ENCODE data around the gene FARP1.

Gene FARP1

DNA sequence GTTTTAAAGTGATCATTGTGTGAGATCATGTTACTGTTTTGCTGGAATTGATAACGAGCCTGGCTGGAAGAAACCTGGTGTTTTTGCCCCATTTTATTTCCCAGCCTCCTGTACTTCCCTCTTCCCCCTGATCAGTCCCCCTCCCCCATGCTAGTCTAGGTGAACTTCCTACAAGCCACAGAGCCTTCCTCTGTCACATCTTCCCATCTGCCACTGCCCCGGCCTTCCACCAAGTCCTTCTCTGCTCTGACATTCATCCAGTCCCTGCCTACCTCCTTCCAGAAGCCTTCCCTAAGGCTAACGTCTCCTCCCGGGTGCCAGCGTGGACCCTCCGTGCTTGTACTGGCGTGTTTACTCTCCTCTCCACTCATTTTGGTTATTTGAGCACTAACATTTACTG is 14.3 kb downstream of the FARP1 start:
- H3K4me3 ChIP-seq (ENCODE audit: low read depth in 1 of 2, low read length in 1 of 2), result no peak overlapping the region
- no peak overlapping the region for H3K27ac ChIP-seq
- H3K27me3 ChIP-seq, result peaks cover 18% of the 10 kb centered on the region
- no peaks in the 10 kb centered on the region for H3K4me1 ChIP-seq (ENCODE audit: control insufficient read depth in 1 of 2, insufficient read depth in 1 of 2, low read depth in 1 of 2, low read length in 1 of 2)
- no peaks in the 10 kb centered on the region for H3K9me3 ChIP-seq
- TF ChIP-seq, protein P1, sequence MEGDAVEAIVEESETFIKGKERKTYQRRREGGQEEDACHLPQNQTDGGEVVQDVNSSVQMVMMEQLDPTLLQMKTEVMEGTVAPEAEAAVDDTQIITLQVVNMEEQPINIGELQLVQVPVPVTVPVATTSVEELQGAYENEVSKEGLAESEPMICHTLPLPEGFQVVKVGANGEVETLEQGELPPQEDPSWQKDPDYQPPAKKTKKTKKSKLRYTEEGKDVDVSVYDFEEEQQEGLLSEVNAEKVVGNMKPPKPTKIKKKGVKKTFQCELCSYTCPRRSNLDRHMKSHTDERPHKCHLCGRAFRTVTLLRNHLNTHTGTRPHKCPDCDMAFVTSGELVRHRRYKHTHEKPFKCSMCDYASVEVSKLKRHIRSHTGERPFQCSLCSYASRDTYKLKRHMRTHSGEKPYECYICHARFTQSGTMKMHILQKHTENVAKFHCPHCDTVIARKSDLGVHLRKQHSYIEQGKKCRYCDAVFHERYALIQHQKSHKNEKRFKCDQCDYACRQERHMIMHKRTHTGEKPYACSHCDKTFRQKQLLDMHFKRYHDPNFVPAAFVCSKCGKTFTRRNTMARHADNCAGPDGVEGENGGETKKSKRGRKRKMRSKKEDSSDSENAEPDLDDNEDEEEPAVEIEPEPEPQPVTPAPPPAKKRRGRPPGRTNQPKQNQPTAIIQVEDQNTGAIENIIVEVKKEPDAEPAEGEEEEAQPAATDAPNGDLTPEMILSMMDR (IDR thresholded peaks at IDR 0.05), result no peak
- no peaks in the 10 kb centered on the region for H3K36me3 ChIP-seq

DNA sequence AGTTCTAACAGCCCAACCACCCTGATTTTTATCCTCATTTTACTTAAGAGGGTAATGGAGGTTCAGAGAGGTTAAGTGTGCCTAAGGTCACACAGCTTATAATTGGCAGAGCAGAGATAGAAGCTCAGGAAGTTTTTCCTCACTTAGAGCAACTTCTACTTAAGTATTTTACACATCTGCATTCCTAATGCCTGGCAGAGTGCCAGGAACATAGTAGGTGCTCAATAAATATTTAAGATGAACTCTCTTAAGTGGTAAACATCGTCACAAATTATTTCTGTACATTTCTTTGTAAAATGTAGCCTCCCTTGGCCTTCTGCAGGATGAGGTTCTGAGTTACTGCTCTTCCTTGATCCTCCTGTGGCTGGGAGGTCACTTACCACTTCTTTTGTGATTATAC is 14.7 kb downstream of the FARP1 start:
- Histone ChIP-seq H3K4me1 (ENCODE audit: control insufficient read depth in 1 of 2, insufficient read depth in 1 of 2, low read depth in 1 of 2, low read length in 1 of 2) (no peaks in the 10 kb centered on the region), H3K27ac (no peak overlapping the region), H3K4me3 (ENCODE audit: low read depth in 1 of 2, low read length in 1 of 2) (no peak overlapping the region), H3K9me3 (no peaks in the 10 kb centered on the region), H3K36me3 (no peaks in the 10 kb centered on the region), H3K27me3 (peaks cover 16% of the 10 kb centered on the region)
- TF ChIP-seq, protein P1 (IDR thresholded peaks at IDR 0.05), result no peak

DNA sequence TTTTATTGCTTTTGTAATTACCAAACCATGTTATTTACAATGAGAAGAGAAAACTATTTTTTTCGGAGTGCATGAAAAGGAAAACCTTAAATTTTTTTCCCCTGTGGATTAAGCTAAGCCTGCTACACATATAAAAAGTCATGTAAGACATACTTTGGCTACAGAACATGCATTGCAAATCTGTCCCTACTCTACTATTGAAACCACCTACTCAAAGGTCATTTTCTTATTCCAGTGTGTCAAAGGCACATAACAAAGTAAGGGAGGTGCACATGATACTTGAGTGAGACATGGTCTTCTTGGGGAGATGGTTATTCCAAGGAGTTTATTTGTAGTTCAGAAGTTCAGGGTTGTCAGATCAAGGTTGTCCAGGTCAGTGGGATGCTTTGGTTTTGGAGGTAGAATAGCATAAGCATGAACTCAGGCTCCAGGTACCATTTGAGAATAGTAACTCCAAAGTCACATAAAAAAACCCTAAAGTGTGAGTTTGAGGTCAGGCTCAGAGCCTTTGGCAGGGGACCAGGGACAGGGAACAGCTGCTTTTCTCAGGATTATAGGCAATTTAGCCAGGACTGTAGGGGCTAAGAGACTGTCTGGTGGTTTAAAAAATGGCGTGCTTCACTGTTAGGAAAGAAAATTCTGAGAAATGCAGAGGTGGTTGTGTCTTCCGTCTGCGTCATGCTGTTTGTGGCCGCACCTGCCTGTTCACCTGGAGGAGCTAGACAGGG is 15.4 kb downstream of the FARP1 start:
- peaks cover 16% of the 10 kb centered on the region for H3K27me3 ChIP-seq
- H3K4me1 ChIP-seq (ENCODE audit: control insufficient read depth in 1 of 2, insufficient read depth in 1 of 2, low read depth in 1 of 2, low read length in 1 of 2), result no peaks in the 10 kb centered on the region
- TF ChIP-seq, protein P1 (IDR thresholded peaks at IDR 0.05), result no peak
- H3K36me3 ChIP-seq, result no peaks in the 10 kb centered on the region
- H3K4me3 ChIP-seq (ENCODE audit: low read depth in 1 of 2, low read length in 1 of 2), result no peak overlapping the region
- no peak overlapping the region for H3K27ac ChIP-seq
- H3K9me3 ChIP-seq, result no peaks in the 10 kb centered on the region

DNA sequence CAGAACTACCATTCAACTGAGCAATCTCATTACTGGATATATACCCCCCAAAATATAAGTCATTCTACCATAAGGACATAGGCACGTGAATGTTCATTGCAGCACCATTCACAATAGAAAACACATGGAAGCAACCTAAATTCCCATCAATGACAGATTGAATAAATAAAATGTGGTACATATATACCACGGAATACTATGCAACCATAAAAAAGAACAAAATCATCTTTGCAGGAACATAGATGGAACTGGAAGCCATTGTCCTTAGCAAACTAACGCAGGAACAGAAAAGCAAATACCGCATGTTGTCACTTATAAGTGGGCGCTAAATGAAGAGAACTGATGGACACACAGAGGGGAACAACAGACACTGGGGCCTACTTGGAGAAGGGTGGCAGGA is 20.0 kb downstream of the FARP1 start:
- TF ChIP-seq, protein P1 (IDR thresholded peaks at IDR 0.05), result no peak
- H3K4me1 ChIP-seq (ENCODE audit: control insufficient read depth in 1 of 2, insufficient read depth in 1 of 2, low read depth in 1 of 2, low read length in 1 of 2), result no peaks in the 10 kb centered on the region
- H3K27me3 ChIP-seq, result peaks cover 9% of the 10 kb centered on the region
- no peak overlapping the region for H3K27ac ChIP-seq
- H3K9me3 ChIP-seq, result no peaks in the 10 kb centered on the region
- H3K4me3 ChIP-seq (ENCODE audit: low read depth in 1 of 2, low read length in 1 of 2), result no peak overlapping the region
- no peaks in the 10 kb centered on the region for H3K36me3 ChIP-seq

DNA sequence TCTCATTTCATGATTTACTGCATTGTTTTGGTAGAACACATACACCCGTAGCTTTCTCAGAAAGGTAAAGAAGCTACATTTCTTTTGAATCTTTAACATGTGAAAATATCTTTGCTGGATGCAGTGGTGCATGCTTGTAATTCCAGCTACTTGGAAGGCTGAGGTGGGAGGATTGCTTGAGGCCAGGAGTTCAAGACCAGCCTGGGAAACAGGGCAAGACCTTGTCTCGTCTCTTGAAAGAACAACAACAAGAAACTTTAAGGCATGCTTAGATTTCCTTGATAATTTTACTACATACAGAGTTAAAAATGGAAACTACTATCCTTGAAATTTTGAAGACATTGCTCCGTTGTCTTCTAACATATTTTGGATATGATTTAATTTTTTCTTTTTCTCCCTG is 26.4 kb downstream of the FARP1 start:
- H3K4me1 ChIP-seq (ENCODE audit: control insufficient read depth in 1 of 2, insufficient read depth in 1 of 2, low read depth in 1 of 2, low read length in 1 of 2), result no peaks in the 10 kb centered on the region
- no peaks in the 10 kb centered on the region for H3K9me3 ChIP-seq
- H3K27me3 ChIP-seq, result no peaks in the 10 kb centered on the region
- no peaks in the 10 kb centered on the region for H3K36me3 ChIP-seq
- TF ChIP-seq, protein P1 (IDR thresholded peaks at IDR 0.05), result no peak
- no peak overlapping the region for H3K27ac ChIP-seq
- H3K4me3 ChIP-seq (ENCODE audit: low read depth in 1 of 2, low read length in 1 of 2), result no peak overlapping the region

Data from neutrophil (primary cell).